Esophagus squamous epithelium (tissue), 5 donors: Measurements from ENCODE around the gene RAET1E. TPM values are rescaled to one million over a fixed set of nuclear protein-coding genes. Genes with fewer than 3 reads are reported as not detected.
A peak's percentile ranks its signal among the peaks of the same experiment; 100 is the strongest.
"Not testable (repeated sequence)": the region's sequence is repeated elsewhere in the genome, so short reads cannot be mapped to it uniquely, and the experiment has no call there.

Source experiments
- DNase-seq: peaks from one replicate; lab custom pipeline; 2025; lab: John Stamatoyannopoulos, UW
- H3K27ac ChIP-seq, 4 donors: fragments of 200-600 bp; sonication (generic); one replicate each; pipeline ENCODE4 v1.5.1; 2016 to 2019; ENCODE audit warnings: mild to moderate bottlenecking in 1 of 4
- H3K27me3 ChIP-seq, 4 donors: fragments of 200-600 bp; sonication (generic); 1 replicate in 3 of 4; 2 replicates in 1 of 4; pipeline versions ENCODE4 v1.5.1 to v1.6.0; 2017 to 2021; ENCODE audit warnings: antibody characterized with exemption in 1 of 4
- H3K36me3 ChIP-seq, 3 donors: fragments of 200-600 bp; sonication (generic); one replicate each; pipeline ENCODE4 v1.5.1; 2016 to 2019
- H3K4me1 ChIP-seq, 3 donors: fragments of 200-600 bp; sonication (generic); one replicate each; pipeline ENCODE4 v1.5.1; 2017 to 2019
- H3K4me3 ChIP-seq, 4 donors: fragments of 200-600 bp; sonication (generic); 1 replicate in 3 of 4; 2 replicates in 1 of 4; pipeline ENCODE4 v1.5.1; 2016 to 2019; ENCODE audit warnings: mild to moderate bottlenecking in 2 of 4, moderate library complexity in 1 of 4
- H3K9me3 ChIP-seq, 3 donors: fragments of 200-600 bp; sonication (generic); one replicate each; pipeline ENCODE4 v1.5.1; 2016 to 2019
- POLR2A ChIP-seq, 4 donors: fragments of 450-650 bp; IDR thresholded peaks; one replicate each; pipeline ENCODE4 v1.6.1; 2017; ENCODE audit warnings: antibody characterized with exemption in 4 of 4, mild to moderate bottlenecking in 4 of 4, moderate library complexity in 3 of 4
- WGBS, 2 donors: methylation state at CpG; one replicate each; pipeline ENCODE4 v1.1.5; 2018; 5-methylcytosine and 5-hydroxymethylcytosine counted together
- intact Hi-C: fragments of 100-400 bp; cut with DNase I; formaldehyde crosslinking; loops from one replicate; pipeline ENCODE4 v1.15.0; 2022
- total RNA-seq, 4 donors: library from RNA; depleted of rRNA; stranded (reverse); fragments of >200 nt; gene quantifications; one replicate each; pipeline ENCODE4 v1.1.0, GENCODE V29; 2016
- TF ChIP-seq, protein P1 (sequence below), 6 experiments: fragments of 450-650 bp in 4 of 6; fragments of 200-600 bp in 2 of 6; sonication (generic) in 2 of 6; IDR thresholded peaks; one replicate each; pipeline ENCODE4 v1.5.1; 2016 to 2019; ENCODE audit warnings: antibody characterized with exemption in 6 of 6, mild to moderate bottlenecking in 4 of 6, moderate library complexity in 4 of 6
- donor health status: DM: yes; HTN: yes; CAD: no.

The RAET1E gene
- total RNA-seq, 4 donors from 2014 or later = 50.1 to 90.1 (median 67.9) TPM

DNA sequence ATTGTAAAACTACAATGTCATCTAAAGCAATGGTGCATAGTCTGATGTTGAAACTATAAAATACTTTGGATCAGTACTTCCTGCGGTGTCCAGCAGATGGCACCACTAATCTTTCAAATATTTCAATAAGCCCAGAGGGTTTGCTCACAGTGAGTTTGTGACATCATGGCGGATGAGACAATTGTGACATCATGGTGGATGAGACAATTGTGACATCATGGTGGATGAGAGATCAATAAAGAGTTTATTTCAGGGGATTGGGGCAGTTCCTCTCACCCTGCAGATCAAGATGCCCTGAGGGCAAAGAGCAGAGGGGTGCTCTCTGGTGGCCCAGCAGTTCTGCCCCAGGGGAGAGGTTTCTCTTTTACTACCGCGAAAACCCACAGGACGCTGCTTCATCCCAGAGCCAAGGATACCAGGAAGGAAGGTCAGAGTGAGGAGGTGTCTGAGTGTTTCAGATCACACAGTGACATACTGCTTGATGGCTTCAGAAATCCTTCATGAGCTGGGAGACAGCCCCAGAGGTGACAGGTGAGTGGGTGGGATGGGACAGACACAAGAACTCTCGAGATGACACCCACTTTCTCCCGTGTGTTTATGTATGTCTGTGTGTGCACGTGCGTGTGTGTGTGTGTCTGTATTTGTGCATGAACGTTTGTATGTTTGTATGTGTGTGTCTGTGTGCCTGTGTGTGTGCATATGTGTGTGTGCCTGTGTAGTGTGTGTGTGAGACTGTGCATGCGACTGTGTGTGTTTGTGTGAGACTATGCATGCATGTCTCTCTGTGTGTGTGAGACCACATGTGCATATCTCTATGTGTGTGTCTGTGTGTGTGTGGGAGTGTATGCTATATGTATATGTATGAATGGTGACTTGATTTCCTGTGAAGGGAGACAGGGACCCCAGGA lies 36.6 kb upstream of the RAET1E start:
- no peak overlapping the region for H3K27ac ChIP-seq
- H3K4me3 ChIP-seq = no peak overlapping the region
- H3K4me1 ChIP-seq = peaks cover 11 to 19% (median 11%) of the 10 kb centered on the region in 3 donors
- no peaks in the 10 kb centered on the region for H3K9me3 ChIP-seq
- intact Hi-C loops = loop anchor here (5.0 to 10.0 kb wide), 2 partner anchors 83 to 470 kb away; no protein-coding TSS in a partner anchor
- 31 to 38% methylated on average over 10 to 11 of the region's 11 CpGs for WGBS, 2 donors
- TF ChIP-seq, protein P1, sequence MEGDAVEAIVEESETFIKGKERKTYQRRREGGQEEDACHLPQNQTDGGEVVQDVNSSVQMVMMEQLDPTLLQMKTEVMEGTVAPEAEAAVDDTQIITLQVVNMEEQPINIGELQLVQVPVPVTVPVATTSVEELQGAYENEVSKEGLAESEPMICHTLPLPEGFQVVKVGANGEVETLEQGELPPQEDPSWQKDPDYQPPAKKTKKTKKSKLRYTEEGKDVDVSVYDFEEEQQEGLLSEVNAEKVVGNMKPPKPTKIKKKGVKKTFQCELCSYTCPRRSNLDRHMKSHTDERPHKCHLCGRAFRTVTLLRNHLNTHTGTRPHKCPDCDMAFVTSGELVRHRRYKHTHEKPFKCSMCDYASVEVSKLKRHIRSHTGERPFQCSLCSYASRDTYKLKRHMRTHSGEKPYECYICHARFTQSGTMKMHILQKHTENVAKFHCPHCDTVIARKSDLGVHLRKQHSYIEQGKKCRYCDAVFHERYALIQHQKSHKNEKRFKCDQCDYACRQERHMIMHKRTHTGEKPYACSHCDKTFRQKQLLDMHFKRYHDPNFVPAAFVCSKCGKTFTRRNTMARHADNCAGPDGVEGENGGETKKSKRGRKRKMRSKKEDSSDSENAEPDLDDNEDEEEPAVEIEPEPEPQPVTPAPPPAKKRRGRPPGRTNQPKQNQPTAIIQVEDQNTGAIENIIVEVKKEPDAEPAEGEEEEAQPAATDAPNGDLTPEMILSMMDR (IDR thresholded peaks at IDR 0.05) = peak; percentile 83 to 89 (median 86)
- no peak for TF ChIP-seq POLR2A (IDR thresholded peaks at IDR 0.05)
- DNase-seq = no peak
- peaks cover 6 to 98% (median 21%) of the 10 kb centered on the region in 4 donors for H3K27me3 ChIP-seq
- H3K36me3 ChIP-seq = no peaks in the 10 kb centered on the region

DNA sequence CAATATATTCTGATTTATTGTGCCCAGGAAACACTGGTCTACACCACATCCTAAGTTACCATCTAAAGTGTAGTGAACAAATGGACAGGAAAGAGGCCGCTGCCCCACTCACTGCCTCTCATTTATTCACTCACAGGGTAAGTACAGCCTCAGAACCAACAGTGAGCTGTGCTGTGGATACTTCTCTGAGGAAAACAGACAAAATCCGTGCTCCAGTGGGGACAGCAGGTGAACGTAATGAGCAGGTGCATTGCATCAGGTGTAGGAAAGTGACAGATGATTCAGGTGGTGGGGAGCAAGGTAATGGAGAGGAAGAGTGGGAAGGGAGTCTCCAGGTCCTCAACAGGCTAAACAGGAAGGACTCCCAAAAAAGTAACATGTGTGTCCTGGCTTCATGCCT lies 35.5 kb upstream of the RAET1E start:
- intact Hi-C loops = loop anchor here (10.0 kb wide), 1 partner anchor 471 kb away; no protein-coding TSS in a partner anchor
- Histone ChIP-seq H3K36me3 (no peaks in the 10 kb centered on the region), H3K4me3 (no peak overlapping the region), H3K4me1 (peaks cover 4 to 10% (median 4%) of the 10 kb centered on the region in 3 donors), H3K27ac (no peak overlapping the region), H3K27me3 (peaks cover 0 to 98% (median 15%) of the 10 kb centered on the region in 4 donors), H3K9me3 (no peaks in the 10 kb centered on the region)
- 19 to 38% methylated on average over 3 of the region's 3 CpGs for WGBS, 2 donors
- TF ChIP-seq, protein P1 (IDR thresholded peaks at IDR 0.05) = no peak
- no peak for TF ChIP-seq POLR2A (IDR thresholded peaks at IDR 0.05)
- no peak for DNase-seq

DNA sequence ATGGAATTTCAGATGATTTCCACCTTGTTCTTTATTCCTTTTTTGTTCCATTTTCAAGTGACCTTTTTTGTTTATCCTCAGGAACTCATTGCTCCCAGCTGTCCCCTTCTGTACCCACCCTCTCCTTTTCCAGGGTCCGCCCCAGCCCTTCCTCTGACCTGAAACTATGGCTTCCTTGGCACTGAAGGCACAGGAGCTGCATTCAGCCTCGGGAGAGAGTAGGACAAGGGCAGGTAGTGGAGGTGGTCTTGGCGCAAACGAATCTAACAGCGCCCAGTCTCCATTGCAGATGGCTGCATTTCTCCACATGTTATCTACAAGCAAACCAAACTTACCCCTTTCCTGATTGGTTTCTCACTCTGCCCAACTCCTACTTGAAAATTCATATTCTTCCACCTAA lies 35.1 kb upstream of the RAET1E start:
- Histone ChIP-seq H3K4me1 (peaks cover 0 to 6% (median 0%) of the 10 kb centered on the region in 3 donors), H3K9me3 (no peaks in the 10 kb centered on the region), H3K36me3 (no peaks in the 10 kb centered on the region), H3K27me3 (peaks cover 0 to 96% (median 15%) of the 10 kb centered on the region in 4 donors), H3K4me3 (no peak overlapping the region), H3K27ac (no peak overlapping the region)
- DNase-seq = no peak
- intact Hi-C loops = loop anchor here (10.0 kb wide), 1 partner anchor 472 kb away; no protein-coding TSS in a partner anchor
- TF ChIP-seq, protein P1 (IDR thresholded peaks at IDR 0.05) = no peak
- no peak for TF ChIP-seq POLR2A (IDR thresholded peaks at IDR 0.05)
- 49 to 58% methylated on average over 5 of the region's 5 CpGs for WGBS, 2 donors

DNA sequence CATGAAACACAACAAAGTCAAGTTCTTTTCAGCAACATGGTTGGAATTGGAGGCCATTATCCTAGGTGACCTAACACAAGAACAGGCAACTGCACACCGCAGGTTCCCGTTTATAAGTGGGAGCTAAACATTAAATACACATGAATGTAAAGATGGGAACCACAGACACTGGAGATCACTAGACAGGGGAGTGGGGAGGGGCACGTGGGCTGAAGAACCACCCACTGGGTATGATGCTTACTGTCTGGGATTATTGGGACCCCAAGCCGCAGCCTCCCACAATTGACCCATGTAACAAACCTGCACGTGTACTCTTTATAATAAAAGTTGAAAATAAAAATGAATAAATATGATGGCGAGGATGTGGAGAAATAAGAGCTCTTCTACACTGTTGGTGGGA lies 33.6 kb upstream of the RAET1E start:
- H3K27ac ChIP-seq = no peak overlapping the region
- 68 to 73% methylated on average over 6 of the region's 6 CpGs for WGBS, 2 donors
- no peak for TF ChIP-seq POLR2A (IDR thresholded peaks at IDR 0.05)
- TF ChIP-seq, protein P1 (IDR thresholded peaks at IDR 0.05) = no peak
- peaks cover 0 to 89% (median 7%) of the 10 kb centered on the region in 4 donors for H3K27me3 ChIP-seq
- no peaks in the 10 kb centered on the region for H3K9me3 ChIP-seq
- no peak overlapping the region for H3K4me3 ChIP-seq
- intact Hi-C loops = loop anchor here (10.0 kb wide), 1 partner anchor 473 kb away; no protein-coding TSS in a partner anchor
- H3K4me1 ChIP-seq = peaks cover 0 to 2% (median 0%) of the 10 kb centered on the region in 3 donors
- DNase-seq = no peak
- H3K36me3 ChIP-seq = no peaks in the 10 kb centered on the region

DNA sequence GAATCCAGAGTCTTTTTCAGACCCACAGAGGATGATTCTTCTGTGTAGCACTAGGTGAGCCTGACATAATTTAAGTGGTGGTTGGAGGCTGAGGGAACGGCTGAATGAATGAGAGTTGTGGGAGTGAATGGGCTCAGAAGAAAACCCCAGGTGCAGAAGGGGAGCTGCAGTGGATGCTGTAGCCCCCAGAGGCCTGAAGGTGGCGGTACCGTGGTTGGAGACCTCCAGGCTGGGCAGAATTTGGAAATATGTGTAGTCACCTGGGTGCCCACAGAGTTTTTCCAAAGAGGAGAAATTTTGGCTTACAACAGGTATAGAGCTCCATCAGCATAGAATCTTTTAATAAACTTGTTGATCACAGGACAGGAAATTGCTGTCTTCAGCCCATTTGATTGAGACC lies 31.5 kb upstream of the RAET1E start:
- Histone ChIP-seq H3K27ac (no peak overlapping the region), H3K4me1 (peaks cover 9 to 23% (median 11%) of the 10 kb centered on the region in 3 donors), H3K36me3 (no peaks in the 10 kb centered on the region), H3K9me3 (no peaks in the 10 kb centered on the region), H3K27me3 (peaks cover 0 to 74% (median 4%) of the 10 kb centered on the region in 4 donors), H3K4me3 (no peak overlapping the region)
- no peak for DNase-seq
- TF ChIP-seq POLR2A (IDR thresholded peaks at IDR 0.05) = no peak
- TF ChIP-seq, protein P1 (IDR thresholded peaks at IDR 0.05) = peak in 1 of 6 experiments; percentile 21
- WGBS, 2 donors = 19 to 31% methylated on average over 3 of the region's 3 CpGs
- intact Hi-C loops = no loop called here

DNA sequence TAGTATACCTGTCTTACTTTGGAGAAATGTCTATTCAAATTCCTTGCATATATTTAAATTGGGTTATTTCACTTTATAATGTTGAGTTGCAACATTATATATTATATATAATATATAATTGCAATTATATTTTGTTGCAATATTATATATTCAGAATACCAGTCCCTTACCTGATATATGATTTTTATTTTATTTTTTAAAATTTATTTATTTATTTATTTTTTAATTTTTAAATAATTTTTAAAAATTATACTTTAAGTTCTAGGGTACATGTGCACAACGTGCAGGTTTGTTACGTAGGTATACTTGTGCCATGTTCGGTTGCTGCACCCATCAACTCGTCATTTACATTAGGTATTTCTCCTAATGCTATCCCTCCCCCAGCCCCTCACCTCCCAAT lies 29.1 kb upstream of the RAET1E start:
- H3K27ac ChIP-seq, H3K4me3 ChIP-seq, H3K9me3 ChIP-seq, DNase-seq, H3K36me3 ChIP-seq, intact Hi-C loops: not testable (repeated sequence)
- peaks cover 0 to 58% (median 4%) of the 10 kb centered on the region in 4 donors for H3K27me3 ChIP-seq
- peaks cover 16 to 44% (median 24%) of the 10 kb centered on the region in 3 donors for H3K4me1 ChIP-seq
- WGBS, 2 donors = 78 to 83% methylated on average over 4 of the region's 4 CpGs
